Endodermal cell (in vitro differentiated cells): ENCODE results near the gene GTF3C2. TPM values are rescaled to one million over a fixed set of nuclear protein-coding genes. Genes with fewer than 3 reads are reported as not detected.
A peak's percentile ranks its signal among the peaks of the same experiment; 100 is the strongest.

Experiments used
- DNase-seq: peaks from one replicate; pipeline ENCODE4 v3.0.0-alpha.2; 2017
- H3K27ac ChIP-seq: 2 replicates; pipeline ENCODE4 v1.5.1; 2013; ENCODE audit warnings: mild to moderate bottlenecking, low read depth, low read length, moderate library complexity
- H3K27me3 ChIP-seq: 2 replicates; pipeline ENCODE4 v1.6.1; 2013; ENCODE audit warnings: mild to moderate bottlenecking, low read length, moderate library complexity; ENCODE audit not compliant: insufficient read depth, control insufficient read depth, poor library complexity, severe bottlenecking
- H3K36me3 ChIP-seq: 2 replicates; pipeline ENCODE4 v1.7.0; 2013; ENCODE audit warnings: mild to moderate bottlenecking, low read length, moderate library complexity; ENCODE audit not compliant: control insufficient read depth, insufficient read depth
- H3K4me1 ChIP-seq: one replicate; pipeline ENCODE4 v1.7.0; 2013; ENCODE audit warnings: low read length; ENCODE audit not compliant: control insufficient read depth, insufficient read depth
- H3K4me3 ChIP-seq: 2 replicates; pipeline ENCODE4 v1.5.1; 2013; ENCODE audit warnings: mild to moderate bottlenecking, low read length, moderate library complexity
- H3K9ac ChIP-seq: 2 replicates; pipeline ENCODE4 v1.6.1; 2013; ENCODE audit warnings: mild to moderate bottlenecking, low read length, moderate library complexity; ENCODE audit not compliant: poor library complexity, severe bottlenecking; ENCODE audit errors: extremely low read depth
- H3K9me3 ChIP-seq: 2 replicates; pipeline ENCODE4 v1.6.1; 2013; ENCODE audit warnings: mild to moderate bottlenecking, low read length, moderate library complexity; ENCODE audit not compliant: control insufficient read depth
- H3K27ac Mint-ChIP-seq: 2 replicates; pipeline ENCODE4 v1.8.0; 2020; ENCODE audit warnings: mixed read lengths
- H3K27me3 Mint-ChIP-seq: 2 replicates; pipeline ENCODE4 v1.8.0; 2021; ENCODE audit warnings: mild to moderate bottlenecking, mixed read lengths; ENCODE audit not compliant: insufficient read depth
- H3K36me3 Mint-ChIP-seq: 2 replicates; pipeline ENCODE4 v1.8.0; 2020; ENCODE audit warnings: low read depth, mixed read lengths
- H3K4me1 Mint-ChIP-seq: 2 replicates; pipeline ENCODE4 v1.8.0; 2020; ENCODE audit warnings: mixed read lengths
- H3K4me3 Mint-ChIP-seq: 2 replicates; pipeline ENCODE4 v1.8.0; 2020; ENCODE audit warnings: mild to moderate bottlenecking, moderate library complexity, mixed read lengths
- H3K9me3 Mint-ChIP-seq: 2 replicates; pipeline ENCODE4 v1.8.0; 2020; ENCODE audit warnings: mild to moderate bottlenecking, mixed read lengths
- CTCF ChIP-seq: fragments of 200-600 bp; sonication (generic); conservative IDR thresholded peaks from 2 replicates; pipeline ENCODE4 v1.5.0; 2021; ENCODE audit warnings: antibody characterized with exemption, mild to moderate bottlenecking
- WGBS, 2 experiments: methylation state at CpG; one replicate each; pipeline versions ENCODE4 v1.1.5 to v1.1.7; 2013; ENCODE audit warnings: missing lambda C conversion rate in 2 of 2, mixed read lengths in 1 of 2; ENCODE audit not compliant: insufficient coverage in 1 of 2, insufficient read length in 1 of 2; 5-methylcytosine and 5-hydroxymethylcytosine counted together
- total RNA-seq, 2 donors: library from RNA; stranded (reverse); fragmentation: NEBNext Ultra II Directional in 1 of 2; extraction: Animal tissue kit (Norgen Biotek cat#: 25700) in 1 of 2; gene quantifications; 2 replicates in 1 of 2; 3 replicates in 1 of 2; pipeline ENCODE4 v1.2.1, GENCODE V29; 2021

Gene GTF3C2
- total RNA-seq, 2 donors from 2014 or later, result 105 to 120 TPM

- Mint-ChIP-seq H3K4me1 (no peaks in the 10 kb centered on the region), H3K27ac (no peak overlapping the region), H3K4me3 (no peak overlapping the region), H3K9me3 (no peaks in the 10 kb centered on the region), H3K27me3 (no peaks in the 10 kb centered on the region), H3K36me3 (peaks cover 80% of the 10 kb centered on the region)
- WGBS, 2 experiments, result 87 to 100% methylated on average over 1 to 3 of the region's 3 CpGs
- no peak for DNase-seq
- peaks cover 82% of the 10 kb centered on the region for H3K36me3 ChIP-seq
- no peaks in the 10 kb centered on the region for H3K27me3 ChIP-seq
- H3K27ac ChIP-seq, result no peak overlapping the region
- H3K4me3 ChIP-seq, result no peak overlapping the region
- no peak for TF ChIP-seq CTCF
- H3K9ac ChIP-seq, result no peak overlapping the region
- H3K4me1 ChIP-seq, result no peaks in the 10 kb centered on the region
- no peaks in the 10 kb centered on the region for H3K9me3 ChIP-seq
These were observed 21.3 kb downstream of the GTF3C2 start for GRCh38 chr2:27335311-27335710.

GRCh38 chr2:27324720-27325119 is 31.8 kb downstream of the GTF3C2 start:
- no peak overlapping the region for H3K4me3 ChIP-seq
- Mint-ChIP-seq H3K9me3 (no peaks in the 10 kb centered on the region), H3K27me3 (no peaks in the 10 kb centered on the region), H3K4me3 (no peak overlapping the region), H3K27ac (peak overlapping the region; percentile 75), H3K36me3 (peaks cover 35% of the 10 kb centered on the region), H3K4me1 (peaks cover 15% of the 10 kb centered on the region)
- DNase-seq, result no peak
- H3K27ac ChIP-seq, result no peak overlapping the region
- peaks cover 40% of the 10 kb centered on the region for H3K36me3 ChIP-seq
- no peaks in the 10 kb centered on the region for H3K9me3 ChIP-seq
- H3K9ac ChIP-seq, result no peak overlapping the region
- WGBS, 2 experiments, result 86 to 100% methylated on average over 1 to 5 of the region's 5 CpGs
- H3K27me3 ChIP-seq, result no peaks in the 10 kb centered on the region
- H3K4me1 ChIP-seq, result no peaks in the 10 kb centered on the region
- TF ChIP-seq CTCF, result no peak

- 41 to 47% methylated on average over 3 to 5 of the region's 5 CpGs for WGBS, 2 experiments
- no peaks in the 10 kb centered on the region for H3K27me3 ChIP-seq
- TF ChIP-seq CTCF, result no peak
- H3K27me3 Mint-ChIP-seq, result no peaks in the 10 kb centered on the region
- H3K9ac ChIP-seq, result peak overlapping the region; percentile 99
- H3K9me3 ChIP-seq, result no peaks in the 10 kb centered on the region
- peak overlapping the region; percentile 98 for H3K4me3 ChIP-seq
- H3K9me3 Mint-ChIP-seq, result no peaks in the 10 kb centered on the region
- H3K27ac ChIP-seq, result peak overlapping the region; percentile 89
- H3K36me3 ChIP-seq, result peaks cover 30% of the 10 kb centered on the region
- peaks cover 26% of the 10 kb centered on the region for H3K36me3 Mint-ChIP-seq
- peak overlapping the region; percentile 93 for H3K4me3 Mint-ChIP-seq
- peaks cover 15% of the 10 kb centered on the region for H3K4me1 Mint-ChIP-seq
- H3K27ac Mint-ChIP-seq, result peak overlapping the region; percentile 99
- no peaks in the 10 kb centered on the region for H3K4me1 ChIP-seq
- no peak for DNase-seq
These were observed 32.8 kb downstream of the GTF3C2 start for GRCh38 chr2:27323596-27324285.
